GM12891 (cell line): ENCODE results near the gene ZDHHC24.

Experiments used
- DNase-seq: peaks from one replicate; pipeline ENCODE4 v3.0.0; 2011; ENCODE audit warnings: low spot score; ENCODE audit not compliant: insufficient read length
- FAIRE-seq: peaks from 2 replicates; lab custom pipeline; 2011; peaks lifted over from hg19 to GRCh38; lab: Jason Lieb, UNC
- PAX5 ChIP-seq: IDR thresholded peaks from 2 replicates; pipeline ENCODE4 v1.6.1; 2011; ENCODE audit warnings: low read length, moderate library complexity, mild to moderate bottlenecking; ENCODE audit not compliant: insufficient read depth, severe bottlenecking
- POLR2A ChIP-seq: IDR thresholded peaks from 2 replicates; pipeline ENCODE4 v1.6.1; 2011; ENCODE audit warnings: low read depth, low read length, control low read depth
- POLR2AphosphoS5 ChIP-seq: IDR thresholded peaks from 2 replicates; pipeline ENCODE4 v1.6.1; 2011; ENCODE audit warnings: low read depth, low read length, control low read depth
- POU2F2 ChIP-seq: IDR thresholded peaks from 2 replicates; pipeline ENCODE4 v1.6.1; 2011; ENCODE audit warnings: low read depth, mild to moderate bottlenecking, control low read depth, low read length, moderate library complexity
- SPI1 ChIP-seq: IDR thresholded peaks from 2 replicates; pipeline ENCODE4 v1.6.1; 2011; ENCODE audit warnings: low read depth, low read length, control low read depth
- TAF1 ChIP-seq: IDR thresholded peaks from 2 replicates; pipeline ENCODE4 v1.6.1; 2011; ENCODE audit warnings: low read depth, low read length, control low read depth

ZDHHC24 gene

DNA sequence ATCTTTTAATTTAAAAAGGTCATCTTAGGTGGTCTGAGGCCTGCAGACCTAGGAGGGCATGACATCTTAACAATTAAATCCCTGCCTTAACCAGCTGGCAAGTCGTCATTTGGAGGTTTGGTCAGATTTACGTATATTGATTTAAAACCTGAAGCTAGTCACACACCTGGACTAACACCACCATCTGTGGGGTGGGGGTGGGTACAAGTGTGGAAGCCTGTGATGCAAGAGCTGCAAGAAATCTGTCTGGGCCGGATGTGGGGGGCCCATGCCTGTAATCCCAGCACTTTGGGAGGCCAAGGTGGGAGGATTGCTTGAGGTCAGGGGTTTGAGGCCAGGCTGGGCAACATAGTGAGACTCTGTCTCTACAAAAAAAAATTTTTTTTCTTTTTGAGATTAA lies 35.4 kb upstream of the ZDHHC24 start:
- FAIRE-seq (no peak), DNase-seq (no peak)
- TF ChIP-seq POU2F2 = no peak
- no peak for TF ChIP-seq TAF1
- no peak for TF ChIP-seq POLR2A
- TF ChIP-seq SPI1 = no peak
- TF ChIP-seq PAX5 = no peak
- TF ChIP-seq POLR2AphosphoS5 = no peak

DNA sequence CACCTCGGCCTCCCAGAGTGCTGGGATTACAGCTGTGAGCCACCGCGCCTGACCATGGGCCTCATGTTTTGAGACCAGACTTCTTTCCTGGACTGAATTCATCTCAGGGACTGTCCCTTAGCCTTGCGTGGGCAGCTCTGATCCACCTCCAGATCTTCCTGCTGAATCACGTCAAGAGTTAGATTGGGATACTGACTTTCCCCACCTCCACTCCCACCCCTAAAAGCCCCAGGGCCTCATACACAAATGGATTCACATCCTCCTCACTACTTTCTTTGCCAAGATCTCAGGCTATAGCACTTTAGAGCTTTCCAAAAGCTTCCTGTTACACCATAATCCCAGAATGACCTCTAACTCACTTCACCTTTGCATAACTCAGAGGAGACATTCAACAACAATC lies 35.0 kb upstream of the ZDHHC24 start:
- no peak for TF ChIP-seq SPI1
- no peak for TF ChIP-seq POLR2AphosphoS5
- TF ChIP-seq POU2F2 = no peak
- TF ChIP-seq PAX5 = no peak
- no peak for TF ChIP-seq TAF1
- TF ChIP-seq POLR2A = no peak
- FAIRE-seq (no peak), DNase-seq (no peak)

DNA sequence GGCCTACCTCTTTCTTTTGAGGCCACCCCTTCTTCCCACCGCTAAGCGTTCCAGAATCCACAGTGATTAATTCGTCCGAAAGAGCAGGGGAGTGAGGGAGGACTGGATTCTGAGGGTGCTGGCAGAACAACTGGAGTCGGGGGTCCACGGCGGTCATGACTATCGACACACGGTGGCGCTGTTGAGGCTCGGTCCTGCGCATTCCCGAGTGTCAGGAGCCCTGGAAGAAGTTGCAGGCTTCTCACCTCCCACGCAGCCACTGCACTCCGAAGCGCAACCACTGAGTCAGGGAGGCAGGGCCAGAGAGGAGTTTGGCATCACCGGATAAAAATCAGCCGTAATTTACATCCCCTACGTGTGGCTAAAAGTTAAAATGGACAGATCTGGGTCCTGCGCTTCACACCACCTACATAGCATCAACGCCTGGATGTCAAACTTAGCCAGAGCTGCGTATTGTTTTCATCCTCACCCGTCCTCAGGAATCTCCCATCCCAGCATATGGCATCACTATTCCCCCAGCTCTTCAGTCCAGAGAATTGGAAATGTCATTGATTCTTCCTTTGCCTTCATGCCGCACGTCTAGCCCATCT lies 33.3 kb upstream of the ZDHHC24 start:
- FAIRE-seq = peak; percentile 69

DNA sequence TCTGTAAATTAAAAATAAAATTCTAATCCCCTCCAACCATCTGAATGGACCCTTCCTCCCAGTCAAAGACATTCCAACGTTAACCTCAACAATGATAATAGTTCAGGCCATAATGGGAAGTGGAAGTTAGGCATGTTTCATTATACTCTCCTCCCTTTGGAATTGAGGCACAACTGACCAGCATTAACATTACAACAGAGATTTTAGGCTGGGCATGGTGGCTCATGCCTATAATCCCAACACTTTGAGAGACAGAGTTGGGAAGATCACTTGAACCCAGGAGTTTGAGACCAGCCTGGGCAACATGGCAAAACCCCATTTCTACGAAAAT lies 25.0 kb upstream of the ZDHHC24 start:
- TF ChIP-seq POU2F2 = no peak
- no peak for TF ChIP-seq PAX5
- no peak for TF ChIP-seq POLR2A
- no peak for TF ChIP-seq TAF1
- TF ChIP-seq POLR2AphosphoS5 = no peak
- TF ChIP-seq SPI1 = no peak
- DNase-seq (no peak), FAIRE-seq (no peak)

More for the DNA sequence above, 33.3 kb upstream of the ZDHHC24 start:
- DNase-seq = peak; percentile 82
- no peak for TF ChIP-seq SPI1
- TF ChIP-seq POU2F2 = no peak
- TF ChIP-seq TAF1 = no peak
- no peak for TF ChIP-seq POLR2AphosphoS5
- no peak for TF ChIP-seq PAX5
- TF ChIP-seq POLR2A = no peak

DNA sequence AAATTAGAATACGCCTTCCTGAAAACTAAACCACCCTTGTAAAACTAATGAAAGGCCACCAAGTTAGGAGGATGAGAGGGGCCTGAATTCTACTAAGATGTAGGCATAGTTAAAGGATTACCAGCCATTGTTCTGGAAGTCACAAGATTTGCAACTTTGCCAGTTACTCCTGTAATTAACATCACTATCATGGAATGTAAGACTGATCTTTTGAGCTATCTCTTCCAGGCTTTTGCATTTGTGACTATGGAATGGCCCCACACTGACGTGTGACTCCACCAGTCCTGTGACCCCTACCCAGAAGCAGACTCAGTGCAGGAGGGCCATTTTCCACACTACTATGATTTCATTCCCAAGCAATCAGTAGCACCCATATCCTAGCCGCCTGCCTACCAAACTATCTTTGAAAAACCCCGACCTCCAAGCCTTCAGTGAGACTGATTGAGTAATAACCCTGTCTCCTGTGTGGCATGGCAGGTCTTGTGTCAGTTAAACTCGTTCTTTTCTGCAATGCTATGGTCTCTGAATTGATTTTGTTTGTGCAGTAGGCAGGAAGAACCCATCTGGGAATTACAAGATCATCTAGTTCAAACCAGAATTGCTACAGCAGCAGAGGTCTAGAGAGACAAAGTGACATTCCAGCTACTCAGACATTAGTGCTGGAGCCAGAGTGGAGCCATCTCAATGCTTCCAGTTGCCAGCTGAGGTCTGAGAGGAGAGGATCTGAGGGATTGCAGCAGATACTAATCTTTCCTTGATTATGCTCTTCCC lies 24.4 kb upstream of the ZDHHC24 start:
- no peak for DNase-seq
- TF ChIP-seq PAX5 = no peak
- TF ChIP-seq SPI1 = no peak
- no peak for TF ChIP-seq POU2F2
- FAIRE-seq = no peak

DNA sequence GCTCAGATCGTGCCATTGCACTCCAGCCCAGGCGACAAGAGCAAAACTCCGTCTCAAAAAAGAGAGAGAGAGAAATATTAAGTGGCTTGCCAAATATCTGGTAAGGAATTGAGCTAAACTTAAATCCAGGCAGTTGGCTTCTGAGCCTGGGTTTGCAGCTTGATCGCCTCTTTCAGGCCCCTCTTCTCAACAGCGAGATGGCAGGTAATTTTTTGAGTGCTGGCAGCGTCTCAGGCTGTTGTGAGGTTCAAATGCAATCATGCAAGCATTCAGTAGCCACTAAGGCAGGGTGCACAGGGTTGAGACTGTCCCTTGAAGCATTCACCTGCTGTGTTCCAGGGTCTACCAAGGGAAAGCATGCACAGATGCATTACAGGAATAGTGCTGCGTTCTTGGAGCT lies 23.2 kb upstream of the ZDHHC24 start:
- TF ChIP-seq PAX5 (no peak), POU2F2 (no peak), POLR2A (no peak), TAF1 (no peak), SPI1 (no peak), POLR2AphosphoS5 (no peak)
- FAIRE-seq (no peak), DNase-seq (no peak)

DNA sequence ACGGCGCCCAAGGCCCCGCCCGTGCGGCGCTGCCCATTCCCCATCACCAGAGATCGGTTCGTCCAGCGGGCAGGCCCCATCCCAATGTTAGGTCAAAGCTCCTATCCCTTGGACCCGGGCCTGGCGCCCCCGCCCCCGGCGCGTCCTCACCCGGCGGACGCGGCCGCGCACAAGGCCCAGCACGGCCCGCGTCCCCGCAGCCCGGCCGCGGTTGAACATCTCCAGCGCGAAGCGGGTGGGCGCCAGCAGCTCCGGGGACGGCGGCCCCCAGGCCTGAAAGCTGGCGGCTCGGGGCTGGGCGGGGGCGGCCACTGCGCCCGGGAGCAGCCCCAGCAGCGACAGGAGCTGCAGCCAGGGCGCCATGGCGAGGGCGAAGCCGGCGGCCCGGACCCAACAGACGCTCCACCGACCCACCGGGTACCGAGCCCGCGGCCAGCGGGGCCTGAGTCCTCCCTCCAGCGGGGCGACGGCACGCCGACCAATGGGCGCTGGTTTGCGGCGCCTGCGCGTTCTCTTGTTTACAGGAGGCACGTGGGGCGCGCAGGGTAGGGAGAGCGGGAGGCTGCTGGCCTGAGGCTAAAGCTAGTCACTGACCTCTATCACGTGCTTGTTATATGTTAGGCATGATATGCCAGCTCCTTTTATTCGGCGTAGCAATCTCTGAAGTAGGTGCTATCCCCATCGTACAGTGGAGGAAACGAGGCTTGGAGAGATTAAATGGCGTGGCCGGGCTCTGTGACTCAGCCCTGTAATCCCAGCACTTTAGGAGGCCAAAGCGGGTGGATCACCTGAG lies 22.5 kb upstream of the ZDHHC24 start, which contains the start of gene CTSF:
Gene CTSF (minus strand): TSS at position 483 of the 793 bp plus-strand sequence. CDS start 120 bp downstream, at position 363.
- peak; percentile 86 for FAIRE-seq
- TF ChIP-seq POU2F2 = no peak
- TF ChIP-seq SPI1 = no peak
- TF ChIP-seq POLR2A = no peak
- TF ChIP-seq PAX5 = no peak
- no peak for TF ChIP-seq TAF1
- no peak for TF ChIP-seq POLR2AphosphoS5
- DNase-seq = peak; percentile 93

DNA sequence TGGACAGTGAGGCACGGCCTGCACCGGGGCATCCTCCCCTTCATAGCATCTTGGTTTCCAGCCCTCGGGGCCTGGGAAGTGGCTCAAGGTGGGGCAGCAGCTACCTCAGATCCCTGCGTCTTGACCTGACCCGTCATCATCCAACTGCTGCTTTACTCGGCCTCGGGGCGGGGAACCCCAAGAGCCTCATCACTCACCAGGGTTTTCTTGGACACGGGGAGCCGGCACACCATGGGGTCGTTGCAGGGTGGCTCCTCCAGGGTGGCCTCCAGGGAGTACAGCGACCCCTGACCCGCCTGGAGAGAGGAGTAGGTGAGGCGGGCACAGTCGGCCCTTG lies 21.9 kb upstream of the ZDHHC24 start:
- TF ChIP-seq POU2F2 (no peak), SPI1 (no peak), POLR2A (no peak), PAX5 (no peak), TAF1 (no peak), POLR2AphosphoS5 (no peak)
- DNase-seq = no peak
- no peak for FAIRE-seq

DNA sequence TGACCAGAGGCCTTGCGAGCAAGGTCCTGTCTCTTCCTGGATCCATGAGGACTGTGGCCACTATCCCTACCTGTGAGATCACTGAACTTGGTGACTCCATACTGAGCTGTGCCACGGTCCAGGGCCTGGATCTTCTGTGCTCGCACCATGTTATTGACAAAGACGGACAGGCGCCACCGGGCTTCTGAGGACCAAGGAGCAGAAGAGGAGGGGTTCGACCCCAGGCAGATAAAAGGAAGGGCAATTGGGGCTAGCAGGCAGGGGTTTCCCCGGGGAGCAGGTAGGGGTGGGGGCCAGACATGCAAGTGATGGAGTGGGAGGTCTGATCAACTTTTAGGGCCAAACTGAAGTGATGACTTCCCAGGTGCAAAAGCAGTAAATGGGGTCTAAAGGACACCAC lies 20.4 kb upstream of the ZDHHC24 start:
- DNase-seq (no peak), FAIRE-seq (no peak)
- TF ChIP-seq PAX5 (no peak), SPI1 (no peak), POLR2AphosphoS5 (no peak)

DNA sequence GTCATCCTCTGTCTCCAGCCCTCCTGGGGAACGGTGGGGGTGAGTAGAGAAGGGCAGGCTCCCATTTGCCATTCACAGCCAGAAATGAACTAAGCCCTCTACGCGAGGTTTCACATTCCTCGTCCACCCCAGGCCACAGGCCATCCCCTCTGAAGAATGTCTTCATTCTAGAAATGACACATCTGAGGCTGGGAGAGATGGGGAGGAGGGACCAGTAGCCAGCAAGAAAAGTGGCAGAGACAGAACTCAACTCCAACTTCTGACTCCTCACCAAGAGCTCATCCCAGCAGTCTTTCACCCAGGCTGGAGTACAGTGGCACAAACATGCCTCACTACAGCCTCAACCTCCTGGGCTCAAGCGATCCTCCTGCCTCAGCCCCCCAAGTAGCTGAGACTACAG lies 19.1 kb upstream of the ZDHHC24 start:
- FAIRE-seq = no peak
- no peak for TF ChIP-seq POU2F2
- no peak for TF ChIP-seq POLR2A
- TF ChIP-seq SPI1 = no peak
- TF ChIP-seq POLR2AphosphoS5 = no peak
- TF ChIP-seq PAX5 = no peak
- TF ChIP-seq TAF1 = no peak
- no peak for DNase-seq

DNA sequence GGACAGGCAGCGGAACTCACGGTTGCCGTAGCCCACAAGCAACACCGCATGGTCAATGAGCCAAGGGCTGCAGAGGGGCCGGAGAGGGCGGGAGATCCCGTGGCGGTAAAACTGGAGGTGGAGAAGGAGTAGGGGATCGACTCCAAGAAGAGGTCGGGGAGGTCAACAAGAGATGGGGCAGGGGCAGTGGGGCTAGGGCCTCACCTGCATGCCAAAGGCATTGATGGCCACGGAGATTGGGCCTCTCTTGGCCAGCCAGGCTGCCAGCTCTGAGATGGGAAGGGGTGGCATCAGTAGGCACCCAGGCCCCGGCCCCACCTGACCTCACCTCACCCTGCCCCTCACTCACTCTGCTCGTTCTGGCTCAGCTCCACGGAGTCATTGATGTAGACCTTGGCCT lies 18.7 kb upstream of the ZDHHC24 start:
- no peak for TF ChIP-seq POLR2AphosphoS5
- TF ChIP-seq POLR2A = no peak
- TF ChIP-seq POU2F2 = no peak
- TF ChIP-seq PAX5 = no peak
- no peak for TF ChIP-seq TAF1
- TF ChIP-seq SPI1 = no peak
- DNase-seq = no peak
- no peak for FAIRE-seq
